Thoracic aorta (tissue), 2 donors: ENCODE results near the gene C19orf25. TPM values are rescaled to one million over a fixed set of nuclear protein-coding genes. Genes with fewer than 3 reads are reported as not detected.

Source experiments
- ATAC-seq: fragments of 150-250 bp; one replicate; pipeline ENCODE4 v1.8.0; 2017; ENCODE audit warnings: low read depth; ENCODE audit not compliant: insufficient number of reproducible peaks, low FRiP score
- DNase-seq: peaks from one replicate; pipeline ENCODE4 v3.0.0-alpha.2; 2020; ENCODE audit warnings: low spot score
- H3K27ac ChIP-seq, 2 donors: fragments of 200-600 bp; sonication (generic); 1 replicate in 1 of 2; 2 replicates in 1 of 2; pipeline ENCODE4 v1.5.1; 2016; ENCODE audit warnings: mild to moderate bottlenecking in 2 of 2, moderate library complexity in 2 of 2
- H3K27me3 ChIP-seq: fragments of 200-600 bp; sonication (generic); replicated peaks from 2 replicates; pipeline ENCODE4 v1.6.0; 2016; ENCODE audit warnings: mild to moderate bottlenecking; ENCODE audit not compliant: insufficient read depth
- H3K36me3 ChIP-seq: fragments of 200-600 bp; sonication (generic); one replicate; pipeline ENCODE4 v1.5.1; 2016
- H3K4me1 ChIP-seq, 2 donors: fragments of 200-600 bp; sonication (generic); 1 replicate in 1 of 2; 2 replicates in 1 of 2; pipeline versions ENCODE4 v1.5.1 to v1.6.0; 2016; ENCODE audit warnings: low read depth in 2 of 2, mild to moderate bottlenecking in 1 of 2; ENCODE audit not compliant: control insufficient read depth in 1 of 2
- H3K4me3 ChIP-seq: fragments of 200-600 bp; sonication (generic); 2 replicates; pipeline ENCODE4 v1.5.1; 2016; ENCODE audit warnings: mild to moderate bottlenecking
- H3K9me3 ChIP-seq: fragments of 200-600 bp; sonication (generic); 2 replicates; pipeline ENCODE4 v1.5.1; 2016
- CTCF ChIP-seq: fragments of 200-600 bp; sonication (generic); IDR thresholded peaks from one replicate; pipeline ENCODE4 v1.5.1; 2019; ENCODE audit warnings: antibody characterized with exemption
- total RNA-seq, 2 donors: library from RNA; depleted of rRNA; stranded (reverse); fragments of >200 nt; gene quantifications; one replicate each; pipeline versions ENCODE4 v1.1.0 to v1.2.3, GENCODE V29; 2016

Gene C19orf25
- total RNA-seq, 2 donors from 2014 or later, result 28.6 to 54.6 TPM

GRCh38 chr19:1468274-1468820, 10.7 kb downstream of the C19orf25 start:
- no peak overlapping the region for H3K27ac ChIP-seq
- peak overlapping the region; percentile 45 for H3K4me3 ChIP-seq
- no peaks in the 10 kb centered on the region for H3K36me3 ChIP-seq
- ATAC-seq (no peak), DNase-seq (no peak)
- peaks cover 35% of the 10 kb centered on the region for H3K27me3 ChIP-seq
- H3K9me3 ChIP-seq, result no peaks in the 10 kb centered on the region
- H3K4me1 ChIP-seq, result peaks cover 44 to 57% of the 10 kb centered on the region in 2 donors
- TF ChIP-seq CTCF, result no peak

GRCh38 chr19:1467490-1468273, 11.3 kb downstream of the C19orf25 start:
- ATAC-seq (no peak), DNase-seq (no peak)
- H3K9me3 ChIP-seq, result no peaks in the 10 kb centered on the region
- no peak overlapping the region for H3K27ac ChIP-seq
- peaks cover 44 to 57% of the 10 kb centered on the region in 2 donors for H3K4me1 ChIP-seq
- no peak for TF ChIP-seq CTCF
- peaks cover 35% of the 10 kb centered on the region for H3K27me3 ChIP-seq
- no peaks in the 10 kb centered on the region for H3K36me3 ChIP-seq
- peak overlapping the region; percentile 45 for H3K4me3 ChIP-seq

- H3K4me1 ChIP-seq, result peaks cover 44 to 57% of the 10 kb centered on the region in 2 donors
- H3K27me3 ChIP-seq, result peaks cover 33% of the 10 kb centered on the region
- DNase-seq (no peak), ATAC-seq (no peak)
- H3K9me3 ChIP-seq, result no peaks in the 10 kb centered on the region
- no peak overlapping the region for H3K27ac ChIP-seq
- no peaks in the 10 kb centered on the region for H3K36me3 ChIP-seq
- no peak overlapping the region for H3K4me3 ChIP-seq
- no peak for TF ChIP-seq CTCF
Measured at GRCh38 chr19:1467215-1467489, 11.9 kb downstream of the C19orf25 start.

- ATAC-seq (no peak), DNase-seq (no peak)
- no peaks in the 10 kb centered on the region for H3K36me3 ChIP-seq
- peaks cover 42 to 53% of the 10 kb centered on the region in 2 donors for H3K4me1 ChIP-seq
- H3K9me3 ChIP-seq, result no peaks in the 10 kb centered on the region
- H3K27ac ChIP-seq, result no peak overlapping the region
- H3K4me3 ChIP-seq, result no peak overlapping the region
- TF ChIP-seq CTCF, result no peak
- H3K27me3 ChIP-seq, result peaks cover 28% of the 10 kb centered on the region
Measured at GRCh38 chr19:1466461-1467214, 12.4 kb downstream of the C19orf25 start.

GRCh38 chr19:1466018-1466460, 13.0 kb downstream of the C19orf25 start:
- TF ChIP-seq CTCF, result no peak
- H3K36me3 ChIP-seq, result peaks cover under 1% of the 10 kb centered on the region
- ATAC-seq (no peak), DNase-seq (no peak)
- peaks cover 22% of the 10 kb centered on the region for H3K27me3 ChIP-seq
- peaks cover 36 to 47% of the 10 kb centered on the region in 2 donors for H3K4me1 ChIP-seq
- no peaks in the 10 kb centered on the region for H3K9me3 ChIP-seq
- no peak overlapping the region for H3K27ac ChIP-seq
- H3K4me3 ChIP-seq, result no peak overlapping the region
